Neural cell (in vitro differentiated cells): ENCODE measurements around the gene THUMPD1. TPM values are rescaled to one million over a fixed set of nuclear protein-coding genes. Genes with fewer than 3 reads are reported as not detected.
"Not testable (repeated sequence)": the region's sequence is repeated elsewhere in the genome, so short reads cannot be mapped to it uniquely, and the experiment has no call there.

ENCODE experiments used
- H2AFZ ChIP-seq: fragments of 200-600, 300-800 bp; sonication (generic), shearing (Covaris generic); 2 replicates; pipeline ENCODE4 v1.6.0; 2014; ENCODE audit warnings: low read depth, mild to moderate bottlenecking, antibody characterized with exemption, low read length, moderate library complexity
- H3F3A ChIP-seq: fragments of 200-600 bp; shearing (Covaris generic); 2 replicates; pipeline ENCODE4 v1.6.1; 2016; ENCODE audit warnings: mild to moderate bottlenecking, moderate library complexity, mixed read lengths, antibody characterized with exemption, low read length; ENCODE audit not compliant: insufficient read depth, poor library complexity, severe bottlenecking
- H3K27ac ChIP-seq: fragments of 200-600, 300-800 bp; sonication (generic), shearing (Covaris generic); 2 replicates; pipeline ENCODE4 v1.5.1; 2014; ENCODE audit warnings: mild to moderate bottlenecking, low read length, moderate library complexity
- H3K27me3 ChIP-seq: fragments of 300-800, 200-600 bp; sonication (generic), shearing (Covaris generic); 2 replicates; pipeline ENCODE4 v1.6.0; 2014; ENCODE audit warnings: mild to moderate bottlenecking, low read depth, low read length, moderate library complexity; ENCODE audit not compliant: insufficient read depth
- H3K36me3 ChIP-seq: fragments of 300-800, 200-600 bp; sonication (generic), shearing (Covaris generic); 2 replicates; pipeline ENCODE4 v1.5.1; 2014; ENCODE audit warnings: mild to moderate bottlenecking, antibody characterized with exemption, low read length, moderate library complexity; ENCODE audit not compliant: insufficient read depth
- H3K4me2 ChIP-seq: fragments of 300-800, 200-600 bp; sonication (generic), shearing (Covaris generic); 2 replicates; pipeline ENCODE4 v1.6.0; 2014; ENCODE audit warnings: mild to moderate bottlenecking, low read length
- H3K4me3 ChIP-seq: fragments of 300-800, 200-600 bp; sonication (generic), shearing (Covaris generic); 2 replicates; pipeline ENCODE4 v1.5.1; 2014; ENCODE audit warnings: mild to moderate bottlenecking, low read length, moderate library complexity
- H3K79me2 ChIP-seq: fragments of 200-600 bp; shearing (Covaris generic); replicated peaks from 2 replicates; pipeline ENCODE4 v1.6.0; 2014; ENCODE audit warnings: mild to moderate bottlenecking, low read length, moderate library complexity; ENCODE audit not compliant: insufficient read depth
- H3K9ac ChIP-seq: fragments of 300-800, 200-600 bp; sonication (generic), shearing (Covaris generic); 2 replicates; pipeline ENCODE4 v1.6.1; 2016; ENCODE audit warnings: mild to moderate bottlenecking, low read length, mixed read lengths
- H3K9me2 ChIP-seq: fragments of 200-600 bp; shearing (Covaris generic); 2 replicates; pipeline ENCODE4 v1.6.1; 2016; ENCODE audit warnings: mild to moderate bottlenecking, low read length, mixed read lengths; ENCODE audit not compliant: insufficient read depth
- H3K9me3 ChIP-seq: fragments of 200-600, 300-800 bp; sonication (generic), shearing (Covaris generic); 2 replicates; pipeline ENCODE4 v1.6.1; 2016; ENCODE audit warnings: mild to moderate bottlenecking, mixed run types, low read length, moderate library complexity, mixed read lengths
- H4K20me1 ChIP-seq: fragments of 200-600 bp; shearing (Covaris generic); 2 replicates; pipeline ENCODE4 v1.6.1; 2016; ENCODE audit warnings: mild to moderate bottlenecking, mixed run types; ENCODE audit not compliant: insufficient read depth
- EP300 ChIP-seq: fragments of 450-650 bp; conservative IDR thresholded peaks from 2 replicates; pipeline ENCODE4 v1.6.1; 2014; ENCODE audit warnings: antibody characterized with exemption, mild to moderate bottlenecking, moderate library complexity; ENCODE audit not compliant: poor library complexity, severe bottlenecking
- EZH2 ChIP-seq: fragments of 200-600, 300-800 bp; shearing (Covaris generic), sonication (generic); IDR thresholded peaks from 2 replicates; pipeline ENCODE4 v1.6.1; 2014; ENCODE audit warnings: antibody characterized with exemption, low read length, borderline replicate concordance, mild to moderate bottlenecking; ENCODE audit not compliant: insufficient read depth, poor library complexity, severe bottlenecking
- MXI1 ChIP-seq: fragments of 450-650 bp; conservative IDR thresholded peaks from 2 replicates; pipeline ENCODE4 v1.6.1; 2014; ENCODE audit warnings: antibody characterized with exemption, mild to moderate bottlenecking; ENCODE audit not compliant: poor library complexity, severe bottlenecking
- POLR2AphosphoS5 ChIP-seq: IDR thresholded peaks from 2 replicates; pipeline ENCODE4 v1.6.1; 2012
- RAD21 ChIP-seq: fragments of 450-650 bp; conservative IDR thresholded peaks from 2 replicates; pipeline ENCODE4 v1.6.1; 2014; ENCODE audit warnings: antibody characterized with exemption, mild to moderate bottlenecking, moderate library complexity
- REST ChIP-seq: IDR thresholded peaks from 2 replicates; pipeline ENCODE4 v1.6.1; 2012; ENCODE audit warnings: borderline replicate concordance
- SMC3 ChIP-seq: fragments of 450-650 bp; conservative IDR thresholded peaks from 2 replicates; pipeline ENCODE4 v1.6.1; 2014; ENCODE audit warnings: antibody characterized with exemption, mild to moderate bottlenecking, moderate library complexity; ENCODE audit not compliant: poor library complexity
- TAF1 ChIP-seq: IDR thresholded peaks from 2 replicates; pipeline ENCODE4 v1.6.1; 2012; ENCODE audit warnings: low read depth
- polyA plus RNA-seq: library from polyadenylated mRNA; depleted of rRNA; stranded (reverse); fragments of >200 nt; gene quantifications from 2 replicates; pipeline ENCODE4 v1.2.3, GENCODE V29; 2014
- TF ChIP-seq, protein P1 (sequence below): fragments of 450-650 bp; IDR thresholded peaks from 2 replicates; pipeline ENCODE4 v1.5.1; 2014; ENCODE audit warnings: antibody characterized with exemption, mild to moderate bottlenecking, moderate library complexity; ENCODE audit not compliant: poor library complexity, severe bottlenecking

The THUMPD1 gene
- polyA plus RNA-seq, 1 donor from 2014 or later: 57.1 TPM

- Histone ChIP-seq H3K9me3 (no peaks in the 10 kb centered on the region), H3K36me3 (no peaks in the 10 kb centered on the region), H3F3A (no peaks in the 10 kb centered on the region), H3K79me2 (no peaks in the 10 kb centered on the region), H3K9ac (no peak overlapping the region), H3K4me2 (no peak overlapping the region), H4K20me1 (no peaks in the 10 kb centered on the region), H3K4me3 (no peak overlapping the region), H3K9me2 (no peaks in the 10 kb centered on the region), H2AFZ (no peak overlapping the region), H3K27ac (no peak overlapping the region), H3K27me3 (no peaks in the 10 kb centered on the region)
- no peak for TF ChIP-seq REST
- TF ChIP-seq MXI1: no peak
- no peak for TF ChIP-seq POLR2AphosphoS5
- no peak for TF ChIP-seq EZH2
- TF ChIP-seq, protein P1, sequence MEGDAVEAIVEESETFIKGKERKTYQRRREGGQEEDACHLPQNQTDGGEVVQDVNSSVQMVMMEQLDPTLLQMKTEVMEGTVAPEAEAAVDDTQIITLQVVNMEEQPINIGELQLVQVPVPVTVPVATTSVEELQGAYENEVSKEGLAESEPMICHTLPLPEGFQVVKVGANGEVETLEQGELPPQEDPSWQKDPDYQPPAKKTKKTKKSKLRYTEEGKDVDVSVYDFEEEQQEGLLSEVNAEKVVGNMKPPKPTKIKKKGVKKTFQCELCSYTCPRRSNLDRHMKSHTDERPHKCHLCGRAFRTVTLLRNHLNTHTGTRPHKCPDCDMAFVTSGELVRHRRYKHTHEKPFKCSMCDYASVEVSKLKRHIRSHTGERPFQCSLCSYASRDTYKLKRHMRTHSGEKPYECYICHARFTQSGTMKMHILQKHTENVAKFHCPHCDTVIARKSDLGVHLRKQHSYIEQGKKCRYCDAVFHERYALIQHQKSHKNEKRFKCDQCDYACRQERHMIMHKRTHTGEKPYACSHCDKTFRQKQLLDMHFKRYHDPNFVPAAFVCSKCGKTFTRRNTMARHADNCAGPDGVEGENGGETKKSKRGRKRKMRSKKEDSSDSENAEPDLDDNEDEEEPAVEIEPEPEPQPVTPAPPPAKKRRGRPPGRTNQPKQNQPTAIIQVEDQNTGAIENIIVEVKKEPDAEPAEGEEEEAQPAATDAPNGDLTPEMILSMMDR: no peak
- no peak for TF ChIP-seq SMC3
- no peak for TF ChIP-seq TAF1
- TF ChIP-seq RAD21: no peak
- no peak for TF ChIP-seq EP300
These were observed 24.1 kb upstream of the THUMPD1 start for GRCh38 chr16:20765732-20766131.

DNA sequence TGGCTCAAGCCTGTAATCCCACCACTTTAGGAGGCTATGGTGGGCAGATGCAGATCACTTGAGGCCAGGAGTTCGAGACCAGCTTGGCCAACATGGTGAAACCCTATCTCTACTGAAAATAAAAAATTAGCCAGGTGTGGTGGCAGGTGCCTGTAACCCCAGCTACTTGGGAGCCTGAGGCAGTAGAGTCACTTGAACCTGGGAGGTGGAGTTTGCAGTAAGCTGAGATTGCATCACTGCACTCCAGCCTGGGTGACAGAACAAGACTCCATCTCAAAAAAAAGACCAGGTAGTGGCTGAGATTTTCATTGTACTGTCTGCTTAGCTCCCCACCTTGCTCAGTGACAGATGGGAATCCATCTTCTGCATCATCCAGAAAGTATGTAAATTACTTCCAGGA is 22.8 kb upstream of the THUMPD1 start:
- not testable (repeated sequence) for H3K27me3 ChIP-seq, H3K36me3 ChIP-seq, H4K20me1 ChIP-seq, H3F3A ChIP-seq, H3K79me2 ChIP-seq, H3K4me2 ChIP-seq, H3K9me3 ChIP-seq, H3K9ac ChIP-seq, H3K4me3 ChIP-seq, H2AFZ ChIP-seq, H3K9me2 ChIP-seq, H3K27ac ChIP-seq
